Fibroblast of skin of right quadriceps (primary cell): ENCODE data around the gene ALS2CL.

Experiments used
- DNase-seq: peaks from one replicate; pipeline ENCODE4 v3.0.0-alpha.2; 2013

ALS2CL gene

DNA sequence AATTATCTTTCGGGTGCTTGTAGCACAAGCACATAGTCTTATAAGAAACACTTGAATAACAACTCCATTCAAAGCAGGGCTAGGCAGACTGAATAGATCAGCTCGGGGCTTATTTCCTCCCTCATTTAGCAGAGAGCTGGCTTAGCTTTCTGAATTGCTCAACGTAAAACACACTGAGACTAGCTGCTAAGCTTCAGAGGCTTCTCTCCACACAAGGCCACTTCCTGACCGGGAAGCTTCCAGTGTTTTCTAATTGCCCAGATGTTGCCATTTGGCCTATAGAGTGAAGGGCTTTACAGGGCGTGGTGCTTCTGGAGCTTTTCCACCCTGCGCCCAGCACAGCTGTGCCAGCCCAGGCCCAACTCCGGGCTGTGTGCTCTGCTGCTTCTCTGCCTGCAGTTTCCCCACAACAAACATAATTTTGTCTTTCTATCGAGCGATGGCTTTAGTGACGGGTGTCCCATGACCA lies 64.5 kb downstream of the ALS2CL start:
- peak; percentile 9 for DNase-seq

DNA sequence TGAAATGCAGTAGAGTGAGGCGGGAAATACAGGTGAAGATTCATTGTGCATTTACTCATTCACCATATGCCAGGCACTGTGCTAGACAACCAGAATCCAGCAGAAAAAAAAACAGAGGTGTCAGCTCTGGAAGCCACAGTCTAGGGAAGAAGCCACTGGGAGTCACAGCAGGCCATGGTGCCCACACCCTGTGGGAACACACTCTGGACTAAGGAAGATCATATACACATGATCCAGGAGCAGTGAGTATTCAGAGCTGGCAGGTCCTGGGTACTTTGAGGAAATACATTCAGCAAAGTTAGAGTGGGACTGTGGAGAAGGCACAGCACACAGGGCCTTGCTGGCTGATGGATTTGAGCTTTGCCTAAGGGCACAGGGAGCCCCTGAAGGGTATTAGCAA lies 66.4 kb downstream of the ALS2CL start:
- no peak for DNase-seq

DNA sequence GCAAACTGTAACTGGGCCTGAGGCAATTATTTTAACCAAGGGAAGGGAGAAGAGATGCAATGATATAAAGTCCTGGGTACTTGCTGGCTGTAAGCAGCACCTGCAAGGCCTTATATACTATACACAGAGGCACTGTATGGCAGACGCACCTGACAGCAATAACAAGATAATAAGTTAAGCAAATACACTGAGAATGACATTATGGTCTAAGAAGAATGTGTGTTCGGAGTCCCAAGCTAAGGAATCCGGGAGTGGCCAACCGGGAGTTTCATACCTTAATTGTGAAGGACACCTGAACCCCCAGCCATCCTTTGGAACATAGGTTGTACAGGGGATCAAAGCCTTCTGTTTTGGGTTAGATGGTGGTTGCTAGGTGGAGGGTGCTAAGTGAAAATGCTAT lies 67.4 kb downstream of the ALS2CL start:
- DNase-seq, result no peak

DNA sequence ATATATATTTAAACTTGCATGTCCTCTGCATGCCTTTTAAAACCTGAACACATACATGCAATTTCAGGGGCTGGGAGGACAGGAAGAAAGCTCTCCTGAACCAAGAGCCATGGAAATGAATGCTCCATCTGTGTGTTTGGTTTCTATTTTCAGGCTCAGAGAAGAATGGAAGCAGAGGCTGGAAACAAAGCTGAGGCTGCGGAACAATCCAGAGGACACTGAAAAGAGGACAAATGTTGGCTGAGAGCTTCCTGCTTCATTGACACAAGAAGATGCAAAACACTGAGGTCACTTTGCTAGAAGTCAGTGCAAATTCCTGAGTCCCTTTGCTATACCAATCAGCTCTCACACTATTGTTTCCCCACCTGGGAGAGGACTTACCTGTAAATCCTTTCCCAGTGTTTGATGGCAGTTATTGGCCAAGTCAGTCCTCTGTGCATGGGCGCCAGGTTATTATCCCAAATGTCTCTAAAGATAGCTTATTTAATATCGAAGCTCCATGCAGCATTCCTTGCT lies 68.4 kb downstream of the ALS2CL start:
- DNase-seq, result no peak

DNA sequence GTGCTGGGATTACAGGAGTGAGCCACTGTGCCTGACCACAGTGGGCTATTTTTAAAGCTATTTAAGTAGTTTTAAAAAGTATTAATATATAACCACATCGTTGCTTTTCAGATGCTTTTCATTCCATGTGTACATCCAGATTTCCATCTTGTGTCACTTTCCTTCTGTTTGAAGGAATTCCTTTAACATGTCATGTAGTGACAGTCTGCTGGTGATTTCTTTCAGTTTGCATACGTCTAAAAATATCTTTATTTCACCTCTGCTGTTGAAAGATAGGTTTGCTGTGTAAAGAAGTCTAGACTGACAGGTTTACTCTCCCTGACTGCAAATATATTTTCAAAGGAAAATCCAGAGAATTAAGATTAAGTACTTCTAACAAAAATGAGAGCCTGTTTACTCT lies 68.9 kb downstream of the ALS2CL start:
- no peak for DNase-seq

DNA sequence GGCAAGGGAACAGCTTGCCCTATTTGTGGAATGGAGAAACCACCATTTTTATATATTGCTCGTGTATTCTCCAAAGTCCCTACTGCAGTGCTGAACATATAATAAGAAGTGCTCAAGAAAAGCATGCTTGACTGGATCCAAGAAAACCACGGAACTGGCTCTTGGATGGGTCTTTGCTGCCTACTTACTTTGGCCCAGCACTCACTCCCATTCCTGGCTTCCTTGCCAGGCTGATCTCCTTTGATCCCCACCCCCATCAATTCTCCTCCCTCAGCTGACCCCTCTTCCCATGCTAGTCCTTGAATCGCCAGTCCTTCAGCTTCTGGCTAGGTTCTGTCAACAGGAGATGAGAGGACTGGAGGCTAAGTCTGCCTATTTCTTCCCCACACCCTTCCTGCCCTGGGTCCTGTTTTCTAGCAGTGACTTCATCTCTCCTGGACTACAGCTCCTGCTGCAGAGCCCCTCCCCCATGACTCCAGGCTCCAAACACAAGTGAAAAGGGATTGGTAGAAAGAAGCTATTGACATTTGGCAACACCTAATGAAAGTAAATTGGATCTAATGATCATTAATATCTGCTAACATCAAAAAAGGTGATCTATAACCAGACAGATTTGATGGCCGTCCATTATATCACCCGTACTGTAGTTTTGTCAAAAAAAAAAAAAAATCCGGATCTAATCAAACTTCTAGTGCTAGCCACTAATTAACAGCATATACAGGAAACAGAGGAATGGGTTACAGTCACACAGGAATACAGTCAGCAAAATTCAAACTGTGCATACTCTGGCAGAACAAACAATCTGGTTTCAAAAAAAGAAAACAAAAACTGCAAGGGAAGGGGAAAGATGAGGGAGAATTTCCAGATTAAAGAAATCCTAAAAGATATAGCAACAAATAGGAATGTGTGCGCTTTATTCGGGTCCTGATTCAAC lies 73.4 kb downstream of the ALS2CL start:
- no peak for DNase-seq
